ENCODE data around the gene RAMP3. TPM values are rescaled to one million over a fixed set of nuclear protein-coding genes. Genes with fewer than 3 reads are reported as not detected.

Gene RAMP3
- total and polyA plus RNA-seq, 8 donors, result 2.6 to 21.8 (median 11.1) TPM

DNA sequence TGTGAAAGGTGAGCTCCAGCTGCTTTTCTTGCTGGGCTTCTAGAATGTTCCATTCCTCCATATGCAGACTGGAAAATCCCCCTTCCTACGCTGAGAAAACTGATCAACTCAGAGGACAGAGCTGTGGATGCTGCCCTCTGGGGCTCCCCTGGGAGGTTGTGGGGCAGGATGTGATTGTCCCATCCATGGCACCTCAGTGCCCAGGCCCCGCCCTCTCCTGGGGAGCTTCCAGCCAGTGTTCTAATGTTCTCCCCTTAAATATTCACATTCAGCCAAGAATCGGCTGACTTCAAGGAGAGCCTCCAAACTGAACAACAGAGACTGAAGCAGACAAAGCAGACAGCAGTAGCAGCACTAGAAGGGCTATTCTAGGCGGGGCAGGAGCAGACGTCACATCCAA is 55.0 kb downstream of the RAMP3 start:
- DNase-seq, result no peak
- no peaks in the 10 kb centered on the region for H3K9me3 ChIP-seq
- intact Hi-C loops (cut with DNase I; ENCODE audit: low total_unique reads), result no loop called here
- WGBS, 5 donors, result 83 to 93% (median 87%) methylated on average over 5 of the region's 5 CpGs
- no peak for TF ChIP-seq EP300 (IDR thresholded peaks at IDR 0.05)
- TF ChIP-seq POLR2AphosphoS5 (IDR thresholded peaks at IDR 0.05), result no peak
- TF ChIP-seq, protein P1, sequence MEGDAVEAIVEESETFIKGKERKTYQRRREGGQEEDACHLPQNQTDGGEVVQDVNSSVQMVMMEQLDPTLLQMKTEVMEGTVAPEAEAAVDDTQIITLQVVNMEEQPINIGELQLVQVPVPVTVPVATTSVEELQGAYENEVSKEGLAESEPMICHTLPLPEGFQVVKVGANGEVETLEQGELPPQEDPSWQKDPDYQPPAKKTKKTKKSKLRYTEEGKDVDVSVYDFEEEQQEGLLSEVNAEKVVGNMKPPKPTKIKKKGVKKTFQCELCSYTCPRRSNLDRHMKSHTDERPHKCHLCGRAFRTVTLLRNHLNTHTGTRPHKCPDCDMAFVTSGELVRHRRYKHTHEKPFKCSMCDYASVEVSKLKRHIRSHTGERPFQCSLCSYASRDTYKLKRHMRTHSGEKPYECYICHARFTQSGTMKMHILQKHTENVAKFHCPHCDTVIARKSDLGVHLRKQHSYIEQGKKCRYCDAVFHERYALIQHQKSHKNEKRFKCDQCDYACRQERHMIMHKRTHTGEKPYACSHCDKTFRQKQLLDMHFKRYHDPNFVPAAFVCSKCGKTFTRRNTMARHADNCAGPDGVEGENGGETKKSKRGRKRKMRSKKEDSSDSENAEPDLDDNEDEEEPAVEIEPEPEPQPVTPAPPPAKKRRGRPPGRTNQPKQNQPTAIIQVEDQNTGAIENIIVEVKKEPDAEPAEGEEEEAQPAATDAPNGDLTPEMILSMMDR (IDR thresholded peaks at IDR 0.05), result no peak
- no peak for TF ChIP-seq POLR2A (IDR thresholded peaks at IDR 0.05)
- H3K36me3 ChIP-seq, result no peaks in the 10 kb centered on the region
- H3K4me1 ChIP-seq, result no peaks in the 10 kb centered on the region
- H3K27me3 ChIP-seq, result peaks cover 0 to 40% (median 5%) of the 10 kb centered on the region in 3 donors
- H3K4me3 ChIP-seq, result no peak overlapping the region
- H3K27ac ChIP-seq, result no peak overlapping the region

DNA sequence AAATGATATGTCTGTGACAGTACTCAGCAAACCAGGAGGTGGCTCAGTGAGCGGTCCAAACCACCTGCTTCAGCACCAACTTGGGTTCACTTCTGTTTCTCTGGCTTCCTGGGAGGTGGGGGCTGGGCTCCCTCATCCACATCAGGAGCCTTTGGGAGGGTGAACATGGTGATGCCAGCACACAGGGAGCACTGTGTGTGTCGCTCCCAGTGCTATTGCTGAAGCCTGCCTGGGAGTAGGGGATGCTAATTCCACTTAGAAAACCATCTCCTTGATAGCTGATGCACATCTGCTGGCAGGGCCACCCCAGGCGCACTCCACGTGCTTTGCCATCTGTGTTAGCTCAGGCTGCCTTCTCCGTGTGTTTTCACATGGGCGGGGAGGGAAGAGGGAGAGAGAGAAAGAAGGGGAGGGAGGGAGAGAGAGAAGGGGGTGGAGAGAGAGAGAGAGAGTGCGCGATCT is 58.0 kb downstream of the RAMP3 start:
- no peaks in the 10 kb centered on the region for H3K4me1 ChIP-seq
- intact Hi-C loops (cut with DNase I; ENCODE audit: low total_unique reads), result no loop called here

DNA sequence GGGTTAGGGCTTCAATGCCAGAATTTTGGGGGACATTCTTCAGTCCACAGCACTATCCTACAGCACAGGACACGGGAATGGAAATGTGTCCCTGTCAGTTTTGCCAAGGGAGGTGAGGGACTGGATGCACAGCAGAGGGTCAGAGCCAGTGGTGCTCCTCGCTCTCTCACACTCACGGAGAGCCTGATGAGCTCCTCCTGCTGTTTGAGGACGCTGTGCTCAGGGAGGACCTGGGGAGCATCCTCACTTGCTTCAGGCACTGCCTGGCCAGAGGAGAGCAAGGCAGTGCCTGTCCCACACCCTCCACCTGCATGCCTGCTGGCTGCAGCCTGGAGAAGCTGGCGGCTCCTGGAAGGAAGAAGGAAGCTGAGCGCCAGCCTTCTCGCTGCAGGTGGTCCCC is 58.6 kb downstream of the RAMP3 start:
- no peak overlapping the region for H3K27ac ChIP-seq
- intact Hi-C loops (cut with DNase I; ENCODE audit: low total_unique reads), result no loop called here
- TF ChIP-seq POLR2AphosphoS5 (IDR thresholded peaks at IDR 0.05), result no peak
- TF ChIP-seq EP300 (IDR thresholded peaks at IDR 0.05), result no peak
- TF ChIP-seq POLR2A (IDR thresholded peaks at IDR 0.05), result no peak
- TF ChIP-seq, protein P1 (IDR thresholded peaks at IDR 0.05), result no peak
- no peak for DNase-seq
- no peak overlapping the region for H3K4me3 ChIP-seq
- no peaks in the 10 kb centered on the region for H3K36me3 ChIP-seq
- H3K27me3 ChIP-seq, result peaks cover 0 to 48% (median 5%) of the 10 kb centered on the region in 3 donors
- no peaks in the 10 kb centered on the region for H3K4me1 ChIP-seq
- H3K9me3 ChIP-seq, result no peaks in the 10 kb centered on the region
- 43 to 71% (median 59%) methylated on average over 4 to 7 of the region's 7 CpGs for WGBS, 5 donors

More for the DNA sequence above, 58.0 kb downstream of the RAMP3 start:
- 19 to 47% (median 23%) methylated on average over 8 of the region's 8 CpGs for WGBS, 5 donors
- peak in 1 of 2 donors; percentile 56 for DNase-seq
- TF ChIP-seq POLR2A (IDR thresholded peaks at IDR 0.05) (no peak), EP300 (IDR thresholded peaks at IDR 0.05) (no peak), POLR2AphosphoS5 (IDR thresholded peaks at IDR 0.05) (no peak)
- TF ChIP-seq, protein P1 (IDR thresholded peaks at IDR 0.05), result no peak
- H3K27me3 ChIP-seq, result peaks cover 0 to 48% (median 5%) of the 10 kb centered on the region in 3 donors
- H3K4me3 ChIP-seq, result no peak overlapping the region
- no peak overlapping the region for H3K27ac ChIP-seq
- H3K36me3 ChIP-seq, result no peaks in the 10 kb centered on the region
- no peaks in the 10 kb centered on the region for H3K9me3 ChIP-seq

DNA sequence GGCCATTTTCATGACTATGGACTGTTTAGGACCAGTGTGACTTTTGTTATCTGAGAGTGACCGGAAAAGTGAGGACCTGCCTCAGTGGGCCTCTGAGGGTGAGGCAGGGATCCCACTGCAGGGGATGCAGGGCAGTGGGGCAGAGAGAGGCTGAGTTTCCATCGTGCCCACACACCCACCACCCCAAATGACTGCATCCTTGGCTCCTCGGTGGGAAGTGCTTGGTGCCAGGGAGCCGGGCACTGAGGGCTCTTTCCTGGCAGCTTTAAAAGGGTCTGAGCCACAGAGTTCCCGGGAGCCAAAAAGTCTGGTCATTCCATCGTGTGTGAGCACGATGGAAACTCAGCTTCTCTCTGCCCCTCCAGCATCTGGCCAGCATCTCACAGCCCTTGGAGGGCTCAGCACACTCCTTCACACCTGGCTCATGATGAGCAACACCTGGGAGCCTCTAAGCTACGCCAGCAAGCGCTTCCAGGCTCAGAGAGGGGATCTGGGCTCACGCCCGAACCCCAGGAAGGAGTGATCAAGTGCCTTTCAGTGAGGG is 59.1 kb downstream of the RAMP3 start:
- 66 to 75% (median 68%) methylated on average over 8 to 11 of the region's 11 CpGs for WGBS, 5 donors
- H3K4me1 ChIP-seq, result no peaks in the 10 kb centered on the region
- intact Hi-C loops (cut with DNase I; ENCODE audit: low total_unique reads), result no loop called here

More for the DNA sequence above, 59.1 kb downstream of the RAMP3 start:
- Histone ChIP-seq H3K27ac (no peak overlapping the region), H3K4me3 (no peak overlapping the region), H3K36me3 (no peaks in the 10 kb centered on the region), H3K27me3 (peaks cover 0 to 48% (median 5%) of the 10 kb centered on the region in 3 donors), H3K9me3 (no peaks in the 10 kb centered on the region)
- DNase-seq, result no peak
- TF ChIP-seq EP300 (IDR thresholded peaks at IDR 0.05), result no peak
- TF ChIP-seq, protein P1 (IDR thresholded peaks at IDR 0.05), result no peak
- no peak for TF ChIP-seq POLR2A (IDR thresholded peaks at IDR 0.05)
- TF ChIP-seq POLR2AphosphoS5 (IDR thresholded peaks at IDR 0.05), result no peak
